Measurements from ENCODE around the gene CPLANE2. TPM values are rescaled to one million over a fixed set of nuclear protein-coding genes. Genes with fewer than 3 reads are reported as not detected.
"Not testable (repeated sequence)": the region's sequence is repeated elsewhere in the genome, so short reads cannot be mapped to it uniquely, and the experiment has no call there.

CPLANE2 gene
- total RNA-seq, 1 donor from 2014 or later, result 9.7 TPM

DNA sequence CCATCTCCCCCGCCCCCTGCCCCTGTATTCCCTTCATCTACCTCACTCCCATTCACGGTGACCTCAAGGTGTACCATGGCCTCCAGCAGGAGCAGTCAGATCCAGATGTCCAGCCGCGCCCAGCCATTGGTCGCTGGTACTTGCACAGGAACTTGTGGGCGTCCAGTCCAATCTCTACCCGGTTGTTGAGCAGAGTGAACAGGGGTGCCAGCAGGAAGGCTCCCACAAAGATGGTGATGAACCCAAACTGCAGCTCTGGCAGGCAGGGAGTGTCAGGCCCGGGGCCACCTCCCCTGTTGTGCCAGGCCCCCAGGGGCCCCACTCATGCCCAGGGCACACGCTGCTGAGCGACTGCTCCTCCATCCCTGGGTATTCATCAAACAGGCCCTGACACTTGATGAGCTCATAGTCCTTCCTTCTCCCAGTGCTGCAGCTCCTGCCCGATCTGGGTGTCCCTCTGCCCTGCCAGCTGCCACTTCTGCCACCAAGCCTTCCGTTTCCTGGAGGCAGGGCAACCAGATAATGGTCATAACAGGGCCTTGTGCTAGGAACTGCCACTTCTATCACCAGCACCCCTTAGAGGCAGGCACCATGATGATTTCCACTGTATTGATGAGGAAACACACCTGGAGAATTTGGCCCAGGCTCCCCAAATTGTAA is 18.8 kb downstream of the CPLANE2 start:
- intact Hi-C loops (cut with micrococcal nuclease), result no loop called here
- H3K27ac ChIP-seq (replicated peaks), result peak overlapping the region; percentile 79

DNA sequence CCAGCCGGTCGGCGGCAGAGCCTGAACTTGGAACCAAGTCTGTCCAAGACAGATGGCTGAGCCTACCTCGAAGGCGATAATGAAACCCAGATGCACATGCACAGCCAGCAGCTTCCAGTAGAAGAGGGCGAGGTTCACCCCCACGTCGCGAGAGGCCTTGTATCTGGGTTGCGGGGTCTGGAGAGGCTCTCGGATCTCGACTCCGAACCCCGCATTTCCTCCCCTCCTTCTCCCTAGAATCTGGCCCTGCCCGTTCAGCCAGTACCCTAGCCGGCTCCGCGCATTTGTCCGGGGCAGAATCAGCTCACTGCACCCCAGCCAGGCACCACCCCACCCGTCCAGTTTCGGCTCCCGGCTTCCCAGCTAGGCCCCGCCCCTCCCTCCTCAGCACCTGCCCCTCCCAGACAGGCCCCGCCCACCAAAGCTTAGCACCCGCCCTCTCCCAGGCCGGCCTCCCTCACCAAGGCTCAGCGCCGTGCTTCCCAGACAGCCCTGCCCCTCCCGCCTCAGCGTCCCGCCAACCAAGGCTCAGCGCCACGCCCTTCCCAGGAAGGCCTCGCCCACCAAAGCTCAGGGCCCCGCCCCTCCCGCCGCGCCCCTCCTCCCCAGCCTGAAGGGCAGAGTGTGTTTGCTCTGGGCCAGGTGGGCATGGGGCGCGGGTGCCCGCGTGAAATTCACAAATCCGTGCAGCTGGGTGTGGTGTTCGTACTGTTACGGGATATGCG is 19.8 kb downstream of the CPLANE2 start:
- intact Hi-C loops (cut with micrococcal nuclease), result no loop called here
- TF ChIP-seq CTCF (IDR thresholded peaks at IDR 0.05; ENCODE audit: borderline replicate concordance), result no peak
- peaks cover 23% of the 10 kb centered on the region for H3K4me1 ChIP-seq
- peak overlapping the region; percentile 79 for H3K27ac ChIP-seq (replicated peaks)
- H3K9me3 ChIP-seq (replicated peaks), result no peaks in the 10 kb centered on the region
- no peaks in the 10 kb centered on the region for H3K27me3 ChIP-seq (ENCODE audit: low read depth)
- H3K36me3 ChIP-seq, result no peaks in the 10 kb centered on the region
- H3K4me3 ChIP-seq, result peak overlapping the region; percentile 69
- peak; percentile 99 for DNase-seq

More for the DNA sequence above, 18.8 kb downstream of the CPLANE2 start:
- Histone ChIP-seq H3K4me1 (peaks cover 23% of the 10 kb centered on the region), H3K36me3 (no peaks in the 10 kb centered on the region), H3K4me3 (peak overlapping the region; percentile 69), H3K9me3 (replicated peaks) (no peaks in the 10 kb centered on the region), H3K27me3 (ENCODE audit: low read depth) (no peaks in the 10 kb centered on the region)
- TF ChIP-seq CTCF (IDR thresholded peaks at IDR 0.05; ENCODE audit: borderline replicate concordance), result no peak
- DNase-seq, result no peak

DNA sequence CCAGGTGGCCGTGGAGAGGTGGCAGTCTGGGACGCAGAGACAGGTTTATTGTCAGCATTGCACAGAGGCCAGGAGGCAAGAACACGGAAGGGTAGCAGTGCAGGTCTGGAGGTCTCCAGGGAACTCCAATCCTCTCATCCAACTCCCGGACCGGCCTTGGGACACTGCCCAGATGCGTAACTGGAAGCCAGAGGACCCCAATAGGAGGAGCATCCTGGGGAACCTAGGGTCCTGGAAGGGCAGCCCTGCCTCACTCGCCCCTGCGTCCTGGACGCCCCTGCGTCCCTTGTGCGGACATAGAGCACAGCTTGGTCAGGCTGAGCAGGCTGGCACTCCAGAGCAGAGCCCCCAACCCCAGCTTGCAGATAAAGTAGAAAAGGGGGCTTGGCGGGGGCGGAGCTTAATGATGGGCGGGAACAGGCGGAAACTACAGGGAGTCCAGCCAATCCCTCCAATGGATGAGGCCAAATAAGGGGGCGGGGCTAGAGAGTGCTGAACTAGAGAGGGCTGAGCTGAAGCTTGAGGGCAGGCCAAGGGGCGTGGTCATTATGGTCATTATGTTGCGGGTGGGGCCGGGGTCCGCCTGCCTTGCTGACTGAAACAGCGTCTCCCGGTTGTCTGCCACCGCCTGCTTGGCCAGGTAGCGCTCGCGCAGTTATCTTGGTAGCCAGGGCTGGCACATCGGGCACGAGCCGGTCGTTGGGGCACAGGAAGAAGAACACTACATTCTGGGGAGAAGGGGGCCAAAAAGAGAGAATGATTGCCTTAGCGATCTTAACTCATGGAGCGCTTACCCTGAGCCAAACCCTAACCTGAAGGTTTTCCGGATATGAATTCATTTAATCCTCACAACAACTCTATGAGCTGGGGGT is 20.9 kb downstream of the CPLANE2 start:
- no peaks in the 10 kb centered on the region for H3K36me3 ChIP-seq
- peaks cover 23% of the 10 kb centered on the region for H3K4me1 ChIP-seq
- peak; percentile 80 for DNase-seq
- H3K27ac ChIP-seq (replicated peaks), result peak overlapping the region; percentile 79
- no peaks in the 10 kb centered on the region for H3K9me3 ChIP-seq (replicated peaks)
- intact Hi-C loops (cut with micrococcal nuclease), result no loop called here
- peak overlapping the region; percentile 69 for H3K4me3 ChIP-seq
- TF ChIP-seq CTCF (IDR thresholded peaks at IDR 0.05; ENCODE audit: borderline replicate concordance), result no peak
- no peaks in the 10 kb centered on the region for H3K27me3 ChIP-seq (ENCODE audit: low read depth)

- H3K27ac ChIP-seq (replicated peaks); intact Hi-C loops (cut with micrococcal nuclease); H3K36me3 ChIP-seq; DNase-seq; H3K27me3 ChIP-seq (ENCODE audit: low read depth); H3K4me3 ChIP-seq; H3K9me3 ChIP-seq (replicated peaks): not testable (repeated sequence)
- peaks cover 23% of the 10 kb centered on the region for H3K4me1 ChIP-seq
Observed at GRCh38 chr1:16215240-16215639, 21.7 kb downstream of the CPLANE2 start.

GRCh38 chr1:16213544-16213943 is 23.4 kb downstream of the CPLANE2 start:
- H3K36me3 ChIP-seq; H3K9me3 ChIP-seq (replicated peaks); H3K27me3 ChIP-seq (ENCODE audit: low read depth); intact Hi-C loops (cut with micrococcal nuclease); H3K4me3 ChIP-seq; H3K27ac ChIP-seq (replicated peaks); DNase-seq: not testable (repeated sequence)
- H3K4me1 ChIP-seq, result peaks cover 23% of the 10 kb centered on the region

- no peak for TF ChIP-seq CTCF (IDR thresholded peaks at IDR 0.05; ENCODE audit: borderline replicate concordance)
- H3K9me3 ChIP-seq (replicated peaks), result no peaks in the 10 kb centered on the region
- no peak overlapping the region for H3K4me3 ChIP-seq
- no peak for DNase-seq
- no peaks in the 10 kb centered on the region for H3K27me3 ChIP-seq (ENCODE audit: low read depth)
- H3K4me1 ChIP-seq, result peaks cover 20% of the 10 kb centered on the region
- H3K36me3 ChIP-seq, result no peaks in the 10 kb centered on the region
- no peak overlapping the region for H3K27ac ChIP-seq (replicated peaks)
- intact Hi-C loops (cut with micrococcal nuclease), result no loop called here
Observed at GRCh38 chr1:16213013-16213412, 24.0 kb downstream of the CPLANE2 start.
